Fibroblast of lung (primary cell): Measurements from ENCODE around the gene HABP2.

Source experiments
- CTCF ChIP-seq, 2 donors: IDR thresholded peaks in 1 of 2; conservative IDR thresholded peaks in 1 of 2; 1 replicate in 1 of 2; 2 replicates in 1 of 2; pipeline ENCODE4 v1.5.1; 2011 to 2012; ENCODE audit warnings: low read length in 2 of 2, control low read depth in 1 of 2, inconsistent platforms in 1 of 2, low read depth in 1 of 2, mild to moderate bottlenecking in 1 of 2
- EZH2 ChIP-seq: IDR thresholded peaks from 2 replicates; pipeline ENCODE4 v1.5.1; 2012; ENCODE audit warnings: low read length, control low read depth, mild to moderate bottlenecking; ENCODE audit errors: missing control alignments

- TF ChIP-seq CTCF (conservative IDR thresholded peaks at IDR 0.05 in 1 of 2, IDR thresholded peaks at IDR 0.05 in 1 of 2; ENCODE audit: low read depth in 1 of 2, low read length in 2 of 2), result no peak
- no peak for TF ChIP-seq EZH2
These were observed 11.9 kb upstream of the HABP2 start for GRCh38 chr10:113540845-113541548.
